Measurements from ENCODE around the gene RFFL. TPM values are rescaled to one million over a fixed set of nuclear protein-coding genes. Genes with fewer than 3 reads are reported as not detected.

The RFFL gene
- total and polyA plus RNA-seq, 9 of the 15 experiments (the other 6 are each of a cell fraction or from before 2014, with no cell fraction given) = 3.4 to 18.1 (median 12.8) TPM

- TF ChIP-seq ILK (tag; IDR thresholded peaks at IDR 0.05; ENCODE audit: borderline replicate concordance, low read depth) = no peak
- peak; percentile 39 for TF ChIP-seq DACH1 (IDR thresholded peaks at IDR 0.05; ENCODE audit: partially characterized antibody)
- TF ChIP-seq SETDB1 (IDR thresholded peaks at IDR 0.05; ENCODE audit: low read length) = no peak
- TF ChIP-seq ATF6 (CRISPR knock-in tag; IDR thresholded peaks at IDR 0.05) = no peak
- TF ChIP-seq TCF7L2 (IDR thresholded peaks at IDR 0.05; ENCODE audit: low read depth, low read length) = no peak
- no peak for TF ChIP-seq ZNF41 (CRISPR knock-in tag; conservative IDR thresholded peaks at IDR 0.05)
- no peak for TF ChIP-seq SNRNP70 (optimal IDR thresholded peaks at IDR 0.05; ENCODE audit: low read depth, low read length)
- peak; percentile 53 to 68 for TF ChIP-seq RAD21 (CRISPR knock-in tag; conservative IDR thresholded peaks at IDR 0.05 in 1 of 2, IDR thresholded peaks at IDR 0.05 in 1 of 2)
- TF ChIP-seq ZNF134 (CRISPR knock-in tag; conservative IDR thresholded peaks at IDR 0.05) = no peak
- no peak; the same call in 1 of the 2 replicates for TF ChIP-seq NFIC (IDR thresholded peaks at IDR 0.05)
- no peak for TF ChIP-seq ZNF324 (CRISPR knock-in tag; IDR thresholded peaks at IDR 0.05)
- no peak for TF ChIP-seq E2F4 (CRISPR knock-in tag; IDR thresholded peaks at IDR 0.05; ENCODE audit: low read depth)
- TF ChIP-seq ZNF354B (CRISPR knock-in tag; IDR thresholded peaks at IDR 0.05) = no peak
- TF ChIP-seq KDM2B (CRISPR knock-in tag; IDR thresholded peaks at IDR 0.05) = no peak
- no peak for TF ChIP-seq CSDE1 (IDR thresholded peaks at IDR 0.05)
- TF ChIP-seq ZNF184 (CRISPR knock-in tag; IDR thresholded peaks at IDR 0.05) = no peak
- TF ChIP-seq STAT5A (IDR thresholded peaks at IDR 0.05; ENCODE audit: borderline replicate concordance, low read length) = peak; percentile 26; the same call in 1 of the 2 replicates
- peak; percentile 40; the same call in 1 of the 2 replicates for TF ChIP-seq LEF1 (IDR thresholded peaks at IDR 0.05)
- 0 out of 2 replicates have a peak, but pooled peaks have one; percentile 36 for TF ChIP-seq ZNF766 (CRISPR knock-in tag; conservative IDR thresholded peaks at IDR 0.05)
- TF ChIP-seq NEUROD1 (IDR thresholded peaks at IDR 0.05; ENCODE audit: borderline replicate concordance, low read depth, low read length, partially characterized antibody) = peak; percentile 41
- no peak for TF ChIP-seq TBL1XR1 (IDR thresholded peaks at IDR 0.05; ENCODE audit: low read length in 2 of 2)
- TF ChIP-seq NCOR1 (IDR thresholded peaks at IDR 0.05) = 0 out of 2 replicates have a peak, but pooled peaks have one; percentile 42
- TF ChIP-seq ZNF197 (CRISPR knock-in tag; IDR thresholded peaks at IDR 0.05; ENCODE audit: low read depth) = no peak; the same call in 1 of the 2 replicates
- no peak for TF ChIP-seq ZNF695 (CRISPR knock-in tag; IDR thresholded peaks at IDR 0.05)
- no peak for TF ChIP-seq HDAC3 (IDR thresholded peaks at IDR 0.05; ENCODE audit: borderline replicate concordance, partially characterized antibody)
- TF ChIP-seq ZNF444 (CRISPR knock-in tag; IDR thresholded peaks at IDR 0.05) = no peak
- no peak for TF ChIP-seq PCBP2 (IDR thresholded peaks at IDR 0.05; ENCODE audit: low read depth, low read length, poor library complexity, severe bottlenecking)
- no peak for TF ChIP-seq GTF2A2 (tag; IDR thresholded peaks at IDR 0.05)
Measured at GRCh38 chr17:35063514-35064223, at the start of gene RFFL (continued).

All from K562 (cell line).